ENCODE measurements around the gene GIGYF2. TPM values are rescaled to one million over a fixed set of nuclear protein-coding genes. Genes with fewer than 3 reads are reported as not detected.

Gene GIGYF2
- total and polyA plus RNA-seq, 2 donors from 2014 or later = 13.5 to 79.8 TPM

GRCh38 chr2:232802091-232802490 is 105.0 kb downstream of the GIGYF2 start:
- FAIRE-seq = no peak
- intact Hi-C loops (cut with DNase I) = no loop called here

DNA sequence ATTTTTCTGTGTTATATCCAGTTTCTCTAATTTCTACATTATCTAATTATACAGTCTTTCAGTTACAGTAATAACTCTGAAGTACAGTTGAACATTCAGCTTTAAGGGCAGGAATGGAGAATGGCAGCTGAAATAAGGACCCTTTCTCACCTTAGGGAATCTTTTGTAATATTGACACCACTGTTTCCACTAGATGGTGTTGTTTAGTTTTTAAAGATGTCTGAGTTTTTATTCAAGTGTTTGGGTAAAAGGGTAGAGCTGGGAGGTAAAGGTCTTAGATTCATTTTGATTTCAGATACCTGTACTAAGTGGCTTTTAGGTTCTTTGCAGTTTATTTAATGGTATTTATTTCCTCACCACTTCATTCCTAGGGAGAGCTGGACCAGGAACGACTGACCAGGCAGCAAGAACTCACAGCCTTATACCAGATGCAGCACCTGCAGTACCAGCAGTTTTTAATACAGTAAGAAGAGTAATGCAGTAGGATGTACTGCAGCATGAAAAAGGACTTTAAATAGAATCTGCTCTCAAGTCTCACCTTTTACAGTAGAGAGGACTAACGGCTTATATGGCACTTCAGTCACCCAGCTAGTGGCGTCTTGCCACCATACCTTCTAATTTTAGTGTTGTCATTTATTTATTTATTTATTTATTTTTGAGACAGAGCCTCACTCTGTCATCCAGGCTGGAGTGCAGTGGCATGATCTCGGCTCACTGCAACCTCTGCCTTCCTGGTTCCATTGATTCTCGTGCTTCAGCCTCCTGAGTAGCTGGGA is 112.4 kb downstream of the GIGYF2 start:
- intact Hi-C loops (cut with DNase I) = no loop called here
- H3K9me3 ChIP-seq (ENCODE audit: control insufficient read depth in 2 of 3, insufficient read depth in 1 of 3, low read length in 3 of 3) = no peaks in the 10 kb centered on the region
- no peak overlapping the region for H3K27ac ChIP-seq (ENCODE audit: low read depth in 2 of 2, low read length in 2 of 2)
- FAIRE-seq = no peak
- no peak overlapping the region for H3K4me3 ChIP-seq (ENCODE audit: low read length in 3 of 3)
- TF ChIP-seq, protein P1, sequence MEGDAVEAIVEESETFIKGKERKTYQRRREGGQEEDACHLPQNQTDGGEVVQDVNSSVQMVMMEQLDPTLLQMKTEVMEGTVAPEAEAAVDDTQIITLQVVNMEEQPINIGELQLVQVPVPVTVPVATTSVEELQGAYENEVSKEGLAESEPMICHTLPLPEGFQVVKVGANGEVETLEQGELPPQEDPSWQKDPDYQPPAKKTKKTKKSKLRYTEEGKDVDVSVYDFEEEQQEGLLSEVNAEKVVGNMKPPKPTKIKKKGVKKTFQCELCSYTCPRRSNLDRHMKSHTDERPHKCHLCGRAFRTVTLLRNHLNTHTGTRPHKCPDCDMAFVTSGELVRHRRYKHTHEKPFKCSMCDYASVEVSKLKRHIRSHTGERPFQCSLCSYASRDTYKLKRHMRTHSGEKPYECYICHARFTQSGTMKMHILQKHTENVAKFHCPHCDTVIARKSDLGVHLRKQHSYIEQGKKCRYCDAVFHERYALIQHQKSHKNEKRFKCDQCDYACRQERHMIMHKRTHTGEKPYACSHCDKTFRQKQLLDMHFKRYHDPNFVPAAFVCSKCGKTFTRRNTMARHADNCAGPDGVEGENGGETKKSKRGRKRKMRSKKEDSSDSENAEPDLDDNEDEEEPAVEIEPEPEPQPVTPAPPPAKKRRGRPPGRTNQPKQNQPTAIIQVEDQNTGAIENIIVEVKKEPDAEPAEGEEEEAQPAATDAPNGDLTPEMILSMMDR (IDR thresholded peaks at IDR 0.05; ENCODE audit: borderline replicate concordance, extremely low read depth, insufficient read depth) = no peak
- H3K27me3 ChIP-seq (ENCODE audit: control insufficient read depth, insufficient read depth, low read length) = no peaks in the 10 kb centered on the region
- H3K9ac ChIP-seq (ENCODE audit: low read length in 3 of 3) = no peak overlapping the region
- H3K36me3 ChIP-seq (ENCODE audit: control insufficient read depth in 2 of 3, insufficient read depth in 3 of 3, low read length in 3 of 3) = peaks cover 3 to 45% (median 30%) of the 10 kb centered on the region in 3 donors
- H3K4me1 ChIP-seq (ENCODE audit: control insufficient read depth in 2 of 3, insufficient read depth in 2 of 3, low read depth in 1 of 3, low read length in 3 of 3) = no peaks in the 10 kb centered on the region
- no peak for DNase-seq

More at GRCh38 chr2:232802091-232802490, 105.0 kb downstream of the GIGYF2 start:
- Histone ChIP-seq H3K27me3 (ENCODE audit: control insufficient read depth, insufficient read depth, low read length) (no peaks in the 10 kb centered on the region), H3K9ac (ENCODE audit: low read length in 3 of 3) (no peak overlapping the region), H3K4me3 (ENCODE audit: low read length in 3 of 3) (no peak overlapping the region), H3K9me3 (ENCODE audit: control insufficient read depth in 2 of 3, insufficient read depth in 1 of 3, low read length in 3 of 3) (no peaks in the 10 kb centered on the region), H3K27ac (ENCODE audit: low read depth in 2 of 2, low read length in 2 of 2) (no peak overlapping the region), H3K4me1 (ENCODE audit: control insufficient read depth in 2 of 3, insufficient read depth in 2 of 3, low read depth in 1 of 3, low read length in 3 of 3) (no peaks in the 10 kb centered on the region), H3K36me3 (ENCODE audit: control insufficient read depth in 2 of 3, insufficient read depth in 3 of 3, low read length in 3 of 3) (peaks cover 0 to 17% (median 13%) of the 10 kb centered on the region in 3 donors)
- no peak for DNase-seq
- TF ChIP-seq, protein P1 (IDR thresholded peaks at IDR 0.05; ENCODE audit: borderline replicate concordance, extremely low read depth, insufficient read depth) = no peak

DNA sequence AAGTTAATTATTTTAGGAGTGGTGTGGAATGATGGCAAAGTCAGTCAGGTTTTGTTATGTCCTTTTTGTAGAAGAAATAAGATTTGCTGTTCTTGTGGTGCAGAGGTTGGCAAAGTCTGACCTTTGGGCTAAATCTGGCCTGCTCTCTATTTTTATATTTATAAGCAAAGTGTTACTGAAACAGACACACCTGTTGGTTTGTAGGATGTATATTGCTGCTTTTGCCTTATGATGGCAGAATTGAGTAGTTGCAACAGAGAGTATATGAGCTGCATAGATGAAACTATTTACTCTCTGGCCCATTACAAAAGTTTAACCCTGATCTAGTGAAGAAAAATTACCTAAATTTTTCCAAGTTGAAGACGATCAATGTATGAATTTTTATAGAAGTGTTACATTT is 113.3 kb downstream of the GIGYF2 start:
- Histone ChIP-seq H3K27ac (ENCODE audit: low read depth in 2 of 2, low read length in 2 of 2) (no peak overlapping the region), H3K36me3 (ENCODE audit: control insufficient read depth in 2 of 3, insufficient read depth in 3 of 3, low read length in 3 of 3) (peaks cover 3 to 54% (median 30%) of the 10 kb centered on the region in 3 donors)
- FAIRE-seq = no peak

More for the DNA sequence above, 113.3 kb downstream of the GIGYF2 start:
- no peak for DNase-seq
- H3K9ac ChIP-seq (ENCODE audit: low read length in 3 of 3) = no peak overlapping the region
- TF ChIP-seq, protein P1 (IDR thresholded peaks at IDR 0.05; ENCODE audit: borderline replicate concordance, extremely low read depth, insufficient read depth) = no peak
- no peaks in the 10 kb centered on the region for H3K9me3 ChIP-seq (ENCODE audit: control insufficient read depth in 2 of 3, insufficient read depth in 1 of 3, low read length in 3 of 3)
- intact Hi-C loops (cut with DNase I) = no loop called here
- no peak overlapping the region for H3K4me3 ChIP-seq (ENCODE audit: low read length in 3 of 3)
- H3K4me1 ChIP-seq (ENCODE audit: control insufficient read depth in 2 of 3, insufficient read depth in 2 of 3, low read depth in 1 of 3, low read length in 3 of 3) = no peaks in the 10 kb centered on the region
- H3K27me3 ChIP-seq (ENCODE audit: control insufficient read depth, insufficient read depth, low read length) = no peaks in the 10 kb centered on the region
